Measurements from ENCODE around the gene UBE2C.
"Not testable (repeated sequence)": the region's sequence is repeated elsewhere in the genome, so short reads cannot be mapped to it uniquely, and the experiment has no call there.

Gene UBE2C

GRCh38 chr20:45796337-45797065 lies 15.9 kb upstream of the UBE2C start:
- intact Hi-C loops (cut with DNase I), result no loop called here
- DNase-seq, result no peak

GRCh38 chr20:45797510-45797909 lies 14.9 kb upstream of the UBE2C start:
- intact Hi-C loops (cut with DNase I); DNase-seq: not testable (repeated sequence)

GRCh38 chr20:45797955-45798354 lies 14.5 kb upstream of the UBE2C start:
- intact Hi-C loops (cut with DNase I), result not testable (repeated sequence)

GRCh38 chr20:45798935-45799642 lies 13.4 kb upstream of the UBE2C start:
- peak in 38 of 42 donors; percentile 16 to 82 (median 60) for DNase-seq
- intact Hi-C loops (cut with DNase I), result no loop called here

More at GRCh38 chr20:45797955-45798354, 14.5 kb upstream of the UBE2C start:
- not testable (repeated sequence) for DNase-seq

- intact Hi-C loops (cut with DNase I), result no loop called here
Measured at GRCh38 chr20:45801851-45802250, 10.6 kb upstream of the UBE2C start.

GRCh38 chr20:45810191-45810970 lies 2.1 kb upstream of the UBE2C start:
- DNase-seq, result no peak
- intact Hi-C loops (cut with DNase I), result loop anchor here (10.0 kb wide), 1 partner anchor 124 kb away; the partner anchor contains the start of gene PCIF1

More at GRCh38 chr20:45801851-45802250, 10.6 kb upstream of the UBE2C start:
- DNase-seq, result no peak

GRCh38 chr20:45813006-45813340 lies 529 bp downstream of the UBE2C start:
- no peak for DNase-seq
- intact Hi-C loops (cut with DNase I), result loop anchor here (10.0 kb wide), 1 partner anchor 122 kb away; the partner anchor contains the start of gene PCIF1

- intact Hi-C loops (cut with DNase I), result loop anchor here (10.0 kb wide), 1 partner anchor 121 kb away; the partner anchor contains the start of gene PCIF1
- no peak for DNase-seq
Measured at GRCh38 chr20:45813489-45813888, 1.0 kb downstream of the UBE2C start.

GRCh38 chr20:45814314-45814713 lies 1.9 kb downstream of the UBE2C start:
- DNase-seq, result no peak
- intact Hi-C loops (cut with DNase I), result loop anchor here (10.0 kb wide), 1 partner anchor 120 kb away; the partner anchor contains the start of gene PCIF1

- intact Hi-C loops (cut with DNase I), result loop anchor here (10.0 kb wide), 1 partner anchor 118 kb away; the partner anchor contains the start of gene PCIF1
- DNase-seq, result no peak
Measured at GRCh38 chr20:45816951-45817350, 4.5 kb downstream of the UBE2C start.

- no peak for DNase-seq
- intact Hi-C loops (cut with DNase I), result loop anchor here (10.0 kb wide), 1 partner anchor 117 kb away; the partner anchor contains the start of gene PCIF1
Measured at GRCh38 chr20:45817376-45818194, 5.1 kb downstream of the UBE2C start.

- intact Hi-C loops (cut with DNase I), result loop anchor here (10.0 kb wide), 1 partner anchor 117 kb away; the partner anchor contains the start of gene PCIF1
- DNase-seq, result no peak
Measured at GRCh38 chr20:45818239-45818638, 5.8 kb downstream of the UBE2C start.

GRCh38 chr20:45819466-45819865 lies 7.0 kb downstream of the UBE2C start:
- no peak for DNase-seq
- intact Hi-C loops (cut with DNase I), result loop anchor here (10.0 kb wide), 1 partner anchor 115 kb away; the partner anchor contains the start of gene PCIF1

- DNase-seq, result no peak
- intact Hi-C loops (cut with DNase I), result no loop called here
Measured at GRCh38 chr20:45821947-45822346, 9.5 kb downstream of the UBE2C start.

- intact Hi-C loops (cut with DNase I), result no loop called here
- DNase-seq, result peak in 27 of 42 donors; percentile 14 to 65 (median 45)
Measured at GRCh38 chr20:45822857-45823256, 10.4 kb downstream of the UBE2C start.

- intact Hi-C loops (cut with DNase I), result no loop called here
- DNase-seq, result peak in 20 of 42 donors; percentile 23 to 65 (median 40)
Measured at GRCh38 chr20:45823949-45824835, 11.7 kb downstream of the UBE2C start.

- peak in 5 of 42 donors; percentile 12 to 58 (median 35) for DNase-seq
- intact Hi-C loops (cut with DNase I), result no loop called here
Measured at GRCh38 chr20:45826381-45827019, 14.1 kb downstream of the UBE2C start.
